22Rv1 (cell line): ENCODE results near the gene DAZAP2.

Source experiments
- ZFX ChIP-seq: fragments of 450-650 bp; IDR thresholded peaks from 2 replicates; pipeline ENCODE4 v1.6.1; 2017; ENCODE audit warnings: antibody characterized with exemption, borderline replicate concordance
- TF ChIP-seq, protein P1 (sequence below): fragments of 450-650 bp; IDR thresholded peaks from 2 replicates; pipeline ENCODE4 v1.5.1; 2017; ENCODE audit warnings: mild to moderate bottlenecking

DNA sequence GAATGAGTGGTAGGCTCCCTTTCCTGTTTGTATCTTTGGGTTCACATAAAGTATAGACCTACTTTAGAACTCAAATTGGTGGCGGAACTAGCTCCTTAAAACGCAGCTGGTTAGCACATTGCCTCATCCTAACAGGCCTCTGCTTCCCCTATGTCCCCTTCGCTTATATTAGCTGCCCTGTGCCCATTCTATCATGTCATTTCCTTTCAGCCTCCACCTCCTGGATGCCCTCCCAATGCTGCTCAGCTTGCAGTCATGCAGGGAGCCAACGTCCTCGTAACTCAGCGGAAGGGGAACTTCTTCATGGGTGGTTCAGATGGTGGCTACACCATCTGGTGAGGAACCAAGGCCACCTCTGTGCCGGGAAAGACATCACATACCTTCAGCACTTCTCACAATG is 3.5 kb downstream of the DAZAP2 start:
- TF ChIP-seq, protein P1, sequence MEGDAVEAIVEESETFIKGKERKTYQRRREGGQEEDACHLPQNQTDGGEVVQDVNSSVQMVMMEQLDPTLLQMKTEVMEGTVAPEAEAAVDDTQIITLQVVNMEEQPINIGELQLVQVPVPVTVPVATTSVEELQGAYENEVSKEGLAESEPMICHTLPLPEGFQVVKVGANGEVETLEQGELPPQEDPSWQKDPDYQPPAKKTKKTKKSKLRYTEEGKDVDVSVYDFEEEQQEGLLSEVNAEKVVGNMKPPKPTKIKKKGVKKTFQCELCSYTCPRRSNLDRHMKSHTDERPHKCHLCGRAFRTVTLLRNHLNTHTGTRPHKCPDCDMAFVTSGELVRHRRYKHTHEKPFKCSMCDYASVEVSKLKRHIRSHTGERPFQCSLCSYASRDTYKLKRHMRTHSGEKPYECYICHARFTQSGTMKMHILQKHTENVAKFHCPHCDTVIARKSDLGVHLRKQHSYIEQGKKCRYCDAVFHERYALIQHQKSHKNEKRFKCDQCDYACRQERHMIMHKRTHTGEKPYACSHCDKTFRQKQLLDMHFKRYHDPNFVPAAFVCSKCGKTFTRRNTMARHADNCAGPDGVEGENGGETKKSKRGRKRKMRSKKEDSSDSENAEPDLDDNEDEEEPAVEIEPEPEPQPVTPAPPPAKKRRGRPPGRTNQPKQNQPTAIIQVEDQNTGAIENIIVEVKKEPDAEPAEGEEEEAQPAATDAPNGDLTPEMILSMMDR: no peak
- no peak for TF ChIP-seq ZFX
